ENCODE data around the gene NBEA. TPM values are rescaled to one million over a fixed set of nuclear protein-coding genes. Genes with fewer than 3 reads are reported as not detected.

Gene NBEA
- total RNA-seq, 4 donors from 2014 or later = 0.34 to 10.3 (median 2.4) TPM

- intact Hi-C loops (cut with DNase I) = no loop called here
- Histone ChIP-seq H3K27ac (peak overlapping the region in 3 of 4 donors; percentile 1 to 67 (median 51)), H3K36me3 (no peaks in the 10 kb centered on the region), H3K9me3 (no peaks in the 10 kb centered on the region), H3K27me3 (no peaks in the 10 kb centered on the region), H3K4me1 (peaks cover 0 to 8% (median 0%) of the 10 kb centered on the region in 3 donors), H3K4me3 (peak overlapping the region in 1 of 4 donors; percentile 38)
- TF ChIP-seq POLR2A (IDR thresholded peaks at IDR 0.05) = no peak
- TF ChIP-seq, protein P1, sequence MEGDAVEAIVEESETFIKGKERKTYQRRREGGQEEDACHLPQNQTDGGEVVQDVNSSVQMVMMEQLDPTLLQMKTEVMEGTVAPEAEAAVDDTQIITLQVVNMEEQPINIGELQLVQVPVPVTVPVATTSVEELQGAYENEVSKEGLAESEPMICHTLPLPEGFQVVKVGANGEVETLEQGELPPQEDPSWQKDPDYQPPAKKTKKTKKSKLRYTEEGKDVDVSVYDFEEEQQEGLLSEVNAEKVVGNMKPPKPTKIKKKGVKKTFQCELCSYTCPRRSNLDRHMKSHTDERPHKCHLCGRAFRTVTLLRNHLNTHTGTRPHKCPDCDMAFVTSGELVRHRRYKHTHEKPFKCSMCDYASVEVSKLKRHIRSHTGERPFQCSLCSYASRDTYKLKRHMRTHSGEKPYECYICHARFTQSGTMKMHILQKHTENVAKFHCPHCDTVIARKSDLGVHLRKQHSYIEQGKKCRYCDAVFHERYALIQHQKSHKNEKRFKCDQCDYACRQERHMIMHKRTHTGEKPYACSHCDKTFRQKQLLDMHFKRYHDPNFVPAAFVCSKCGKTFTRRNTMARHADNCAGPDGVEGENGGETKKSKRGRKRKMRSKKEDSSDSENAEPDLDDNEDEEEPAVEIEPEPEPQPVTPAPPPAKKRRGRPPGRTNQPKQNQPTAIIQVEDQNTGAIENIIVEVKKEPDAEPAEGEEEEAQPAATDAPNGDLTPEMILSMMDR (IDR thresholded peaks at IDR 0.05) = no peak
- DNase-seq = no peak
- 38 to 52% methylated on average over 8 to 13 of the region's 13 CpGs for WGBS, 2 donors
These were observed 757.9 kb downstream of the NBEA start for GRCh38 chr13:35699825-35700510.

DNA sequence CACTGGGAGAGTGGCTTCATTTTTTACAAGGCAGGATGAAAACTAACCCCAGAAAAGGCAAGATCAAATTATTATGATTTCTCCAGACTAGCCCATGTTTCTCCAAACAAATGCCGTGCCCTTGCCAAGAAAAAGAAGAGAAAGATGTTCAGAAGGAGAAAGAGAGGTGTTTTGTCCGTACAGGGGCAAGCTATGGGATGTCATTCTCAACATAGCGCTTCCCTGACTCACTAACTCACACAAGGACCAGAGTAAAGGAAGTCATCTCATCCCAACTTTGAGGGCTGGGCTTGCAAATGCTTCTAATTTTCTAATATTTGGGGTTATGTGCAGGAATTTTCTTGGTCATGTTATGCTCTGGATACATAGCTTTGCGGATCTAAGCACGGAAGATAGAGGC, 758.6 kb downstream of the NBEA start:
- Histone ChIP-seq H3K9me3 (no peaks in the 10 kb centered on the region), H3K4me3 (no peak overlapping the region), H3K36me3 (no peaks in the 10 kb centered on the region), H3K27me3 (no peaks in the 10 kb centered on the region), H3K4me1 (peaks cover 0 to 8% (median 0%) of the 10 kb centered on the region in 3 donors), H3K27ac (peak overlapping the region in 3 of 4 donors; percentile 1 to 67 (median 51))
- WGBS, 2 donors = 68 to 72% methylated on average over 5 of the region's 5 CpGs
- intact Hi-C loops (cut with DNase I) = no loop called here
- DNase-seq = no peak
- TF ChIP-seq, protein P1 (IDR thresholded peaks at IDR 0.05) = no peak
- no peak for TF ChIP-seq POLR2A (IDR thresholded peaks at IDR 0.05)

DNA sequence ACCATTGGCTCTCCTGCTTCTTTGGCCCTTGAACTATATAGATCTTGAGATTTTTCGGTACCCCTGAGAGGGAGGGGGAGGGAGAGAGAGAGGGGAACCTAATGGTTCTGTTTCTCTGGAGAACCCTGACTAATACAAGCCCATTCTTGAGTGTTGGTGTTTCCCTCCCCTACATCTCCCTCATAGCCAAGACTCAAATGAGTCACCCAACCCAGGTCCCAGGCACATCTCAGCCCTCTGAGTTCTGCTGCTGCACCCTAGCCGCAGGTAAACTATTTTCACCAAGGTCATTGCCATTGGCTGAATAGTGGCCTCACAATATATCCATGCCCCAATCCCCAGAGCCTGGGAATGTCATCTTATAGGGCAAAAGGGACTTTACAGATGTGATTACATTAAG, 760.2 kb downstream of the NBEA start:
- H3K9me3 ChIP-seq = no peaks in the 10 kb centered on the region
- no peaks in the 10 kb centered on the region for H3K36me3 ChIP-seq
- intact Hi-C loops (cut with DNase I) = no loop called here
- H3K4me1 ChIP-seq = peaks cover 0 to 8% (median 0%) of the 10 kb centered on the region in 3 donors
- H3K4me3 ChIP-seq = no peak overlapping the region
- WGBS, 2 donors = 92 to 100% methylated on average over 2 of the region's 2 CpGs
- no peak for DNase-seq
- no peaks in the 10 kb centered on the region for H3K27me3 ChIP-seq
- H3K27ac ChIP-seq = no peak overlapping the region
- TF ChIP-seq, protein P1 (IDR thresholded peaks at IDR 0.05) = no peak
- TF ChIP-seq POLR2A (IDR thresholded peaks at IDR 0.05) = no peak

DNA sequence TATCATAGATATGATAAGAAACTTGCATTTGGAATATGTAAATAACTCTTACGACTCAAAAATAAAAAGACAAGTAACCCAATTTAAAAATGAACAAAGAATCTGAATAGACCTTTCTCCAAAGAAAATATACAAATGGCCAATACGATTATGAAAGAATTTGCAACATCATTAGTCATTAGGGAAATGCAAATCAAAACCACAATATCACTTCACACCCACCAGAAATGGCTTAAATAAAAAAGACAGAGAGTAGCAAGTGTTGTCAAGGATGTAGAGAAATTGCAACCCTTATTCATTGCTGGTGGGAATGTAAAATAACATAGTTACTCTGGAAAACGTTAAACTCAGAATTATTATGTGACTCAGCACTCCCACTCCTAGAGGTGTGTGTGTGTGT, 761.0 kb downstream of the NBEA start:
- intact Hi-C loops (cut with DNase I) = no loop called here
- Histone ChIP-seq H3K9me3 (no peaks in the 10 kb centered on the region), H3K36me3 (no peaks in the 10 kb centered on the region), H3K4me1 (peaks cover 0 to 8% (median 0%) of the 10 kb centered on the region in 3 donors), H3K27me3 (no peaks in the 10 kb centered on the region), H3K27ac (no peak overlapping the region), H3K4me3 (no peak overlapping the region)
- no peak for DNase-seq
- 52 to 55% methylated on average over 3 of the region's 3 CpGs for WGBS, 2 donors
- TF ChIP-seq, protein P1 (IDR thresholded peaks at IDR 0.05) = no peak
- TF ChIP-seq POLR2A (IDR thresholded peaks at IDR 0.05) = no peak

DNA sequence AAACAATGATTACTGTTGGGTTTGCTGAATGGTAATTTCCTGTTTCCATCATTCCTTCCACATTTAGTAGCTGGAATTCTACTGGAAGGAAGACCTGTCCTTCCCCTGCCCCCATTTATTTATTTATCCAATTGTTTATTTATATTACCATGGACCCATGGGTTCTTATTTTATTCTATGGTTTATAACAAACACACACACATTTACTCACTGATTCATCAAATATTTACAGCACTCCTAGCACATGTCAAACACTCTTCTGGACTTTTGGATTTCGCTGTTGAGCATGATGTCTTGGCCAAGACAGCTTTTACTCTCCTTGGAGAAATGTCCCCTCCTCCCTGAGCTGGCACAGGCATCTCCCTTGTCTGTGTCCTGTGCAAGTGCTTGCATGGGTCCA, 762.3 kb downstream of the NBEA start:
- 73 to 75% methylated on average over 1 of the region's 1 CpG for WGBS, 2 donors
- Histone ChIP-seq H3K4me1 (peaks cover 0 to 8% (median 0%) of the 10 kb centered on the region in 3 donors), H3K4me3 (no peak overlapping the region), H3K9me3 (no peaks in the 10 kb centered on the region), H3K36me3 (no peaks in the 10 kb centered on the region), H3K27ac (no peak overlapping the region), H3K27me3 (no peaks in the 10 kb centered on the region)
- no peak for TF ChIP-seq POLR2A (IDR thresholded peaks at IDR 0.05)
- TF ChIP-seq, protein P1 (IDR thresholded peaks at IDR 0.05) = no peak
- no peak for DNase-seq
- intact Hi-C loops (cut with DNase I) = no loop called here
